ENCODE results near the gene SIL1. TPM values are rescaled to one million over a fixed set of nuclear protein-coding genes. Genes with fewer than 3 reads are reported as not detected.

SIL1 gene
- total and polyA plus RNA-seq, 2 donors (not counting 3 experiments of a cell fraction or from before 2014, with no cell fraction given), result 47.6 to 67.2 TPM

DNA sequence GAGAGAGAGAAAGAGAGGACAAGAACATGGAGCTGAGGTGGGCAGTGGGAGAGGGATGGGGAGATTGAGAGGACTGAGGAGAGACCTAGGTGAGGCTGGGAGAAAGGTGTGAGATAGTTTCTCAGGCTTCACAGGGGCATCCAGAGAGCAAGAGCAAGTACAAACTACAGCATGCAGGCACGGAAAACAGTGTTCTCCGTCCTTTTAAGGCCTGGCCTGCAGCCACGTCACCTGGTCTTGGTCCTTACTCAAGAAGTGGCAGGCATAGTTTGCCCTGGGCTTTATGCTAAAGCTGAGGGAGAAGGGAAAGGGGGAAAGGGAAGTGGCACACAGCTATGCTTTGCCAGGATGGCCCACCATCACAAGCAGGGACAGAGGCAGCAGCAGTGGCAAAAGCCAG is 65.7 kb downstream of the SIL1 start:
- BruUV-seq (replicated peaks), result no TSS peak
- no peaks in the 10 kb centered on the region for H3K4me1 ChIP-seq (ENCODE audit: control insufficient read depth, extremely low read depth, insufficient read depth, low read length)
- no peak overlapping the region for H3K4me3 ChIP-seq (replicated peaks in 1 of 3; ENCODE audit: insufficient read depth in 1 of 3, low read depth in 1 of 3, low read length in 3 of 3)
- H4K20me1 ChIP-seq (replicated peaks; ENCODE audit: control insufficient read depth, extremely low read depth, insufficient read depth, low read length), result no peaks in the 10 kb centered on the region
- intact Hi-C loops (cut with micrococcal nuclease) (no loop called here), dilution Hi-C loops (cut with MboI; ENCODE audit: extremely low pct_ligation_motif_present, low sequenced_read_pairs) (no loop called here)
- H3K9me3 ChIP-seq (replicated peaks; ENCODE audit: control insufficient read depth, insufficient read depth, low read length), result no peaks in the 10 kb centered on the region
- FAIRE-seq, result no peak
- H3K27ac ChIP-seq (ENCODE audit: insufficient read depth, low read depth, low read length), result no peak overlapping the region
- no peak overlapping the region for H3K9ac ChIP-seq (replicated peaks; ENCODE audit: extremely low read depth, insufficient read depth, low read length)
- ChIA-PET CTCF (no interaction called here), POLR2A (no interaction called here)
- no peaks in the 10 kb centered on the region for H3K36me3 ChIP-seq (ENCODE audit: control insufficient read depth in 2 of 2, extremely low read depth in 1 of 2, insufficient read depth in 2 of 2, low read length in 2 of 2)
- TF ChIP-seq EZH2 (IDR thresholded peaks at IDR 0.05; ENCODE audit: borderline replicate concordance, low read depth, low read length, severe bottlenecking) (no peak), FOS (IDR thresholded peaks at IDR 0.05; ENCODE audit: borderline replicate concordance, insufficient read depth, low read length) (no peak), POLR2AphosphoS5 (IDR thresholded peaks at IDR 0.05; ENCODE audit: insufficient read depth, low read depth, low read length) (no peak), GATA2 (IDR thresholded peaks at IDR 0.05; ENCODE audit: insufficient read depth, insufficient read length, low read depth, low read length) (no peak), MYC (IDR thresholded peaks at IDR 0.05; ENCODE audit: low read depth, low read length) (no peak), MAX (IDR thresholded peaks at IDR 0.05; ENCODE audit: insufficient read depth, insufficient read length) (no peak), JUN (IDR thresholded peaks at IDR 0.05; ENCODE audit: borderline replicate concordance, insufficient read depth, insufficient read length, low read depth) (no peak), POLR2A (IDR thresholded peaks at IDR 0.05; ENCODE audit: low read depth, low read length) (no peak)
- TF ChIP-seq, protein P1, sequence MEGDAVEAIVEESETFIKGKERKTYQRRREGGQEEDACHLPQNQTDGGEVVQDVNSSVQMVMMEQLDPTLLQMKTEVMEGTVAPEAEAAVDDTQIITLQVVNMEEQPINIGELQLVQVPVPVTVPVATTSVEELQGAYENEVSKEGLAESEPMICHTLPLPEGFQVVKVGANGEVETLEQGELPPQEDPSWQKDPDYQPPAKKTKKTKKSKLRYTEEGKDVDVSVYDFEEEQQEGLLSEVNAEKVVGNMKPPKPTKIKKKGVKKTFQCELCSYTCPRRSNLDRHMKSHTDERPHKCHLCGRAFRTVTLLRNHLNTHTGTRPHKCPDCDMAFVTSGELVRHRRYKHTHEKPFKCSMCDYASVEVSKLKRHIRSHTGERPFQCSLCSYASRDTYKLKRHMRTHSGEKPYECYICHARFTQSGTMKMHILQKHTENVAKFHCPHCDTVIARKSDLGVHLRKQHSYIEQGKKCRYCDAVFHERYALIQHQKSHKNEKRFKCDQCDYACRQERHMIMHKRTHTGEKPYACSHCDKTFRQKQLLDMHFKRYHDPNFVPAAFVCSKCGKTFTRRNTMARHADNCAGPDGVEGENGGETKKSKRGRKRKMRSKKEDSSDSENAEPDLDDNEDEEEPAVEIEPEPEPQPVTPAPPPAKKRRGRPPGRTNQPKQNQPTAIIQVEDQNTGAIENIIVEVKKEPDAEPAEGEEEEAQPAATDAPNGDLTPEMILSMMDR (IDR thresholded peaks at IDR 0.05; ENCODE audit: extremely low read depth in 1 of 2, insufficient read depth in 1 of 2, low read depth in 1 of 2, low read length in 2 of 2), result no peak
- no peaks in the 10 kb centered on the region for H3K9me1 ChIP-seq (replicated peaks; ENCODE audit: control insufficient read depth, extremely low read depth, insufficient read depth, low read length)
- no peak overlapping the region for H3K4me2 ChIP-seq (ENCODE audit: insufficient read depth, low read length)
- H2AFZ ChIP-seq (ENCODE audit: low read depth, low read length), result no peak overlapping the region
- no peaks in the 10 kb centered on the region for H3K79me2 ChIP-seq (ENCODE audit: control insufficient read depth, insufficient read depth, low read length)
- DNase-seq (ENCODE audit: low read depth, low spot score), result no peak
- H3K27me3 ChIP-seq (ENCODE audit: control insufficient read depth in 2 of 2, insufficient read depth in 2 of 2, low read length in 2 of 2), result no peaks in the 10 kb centered on the region
